Superior temporal gyrus (tissue), 1 donor: Measurements from ENCODE around the gene RAD50.
"Not testable (repeated sequence)": the region's sequence is repeated elsewhere in the genome, so short reads cannot be mapped to it uniquely, and the experiment has no call there.

ENCODE experiments used
- DNase-seq: peaks from one replicate; pipeline ENCODE4 v3.0.0-alpha.2; 2016; ENCODE audit errors: extremely low spot score

The RAD50 gene

DNA sequence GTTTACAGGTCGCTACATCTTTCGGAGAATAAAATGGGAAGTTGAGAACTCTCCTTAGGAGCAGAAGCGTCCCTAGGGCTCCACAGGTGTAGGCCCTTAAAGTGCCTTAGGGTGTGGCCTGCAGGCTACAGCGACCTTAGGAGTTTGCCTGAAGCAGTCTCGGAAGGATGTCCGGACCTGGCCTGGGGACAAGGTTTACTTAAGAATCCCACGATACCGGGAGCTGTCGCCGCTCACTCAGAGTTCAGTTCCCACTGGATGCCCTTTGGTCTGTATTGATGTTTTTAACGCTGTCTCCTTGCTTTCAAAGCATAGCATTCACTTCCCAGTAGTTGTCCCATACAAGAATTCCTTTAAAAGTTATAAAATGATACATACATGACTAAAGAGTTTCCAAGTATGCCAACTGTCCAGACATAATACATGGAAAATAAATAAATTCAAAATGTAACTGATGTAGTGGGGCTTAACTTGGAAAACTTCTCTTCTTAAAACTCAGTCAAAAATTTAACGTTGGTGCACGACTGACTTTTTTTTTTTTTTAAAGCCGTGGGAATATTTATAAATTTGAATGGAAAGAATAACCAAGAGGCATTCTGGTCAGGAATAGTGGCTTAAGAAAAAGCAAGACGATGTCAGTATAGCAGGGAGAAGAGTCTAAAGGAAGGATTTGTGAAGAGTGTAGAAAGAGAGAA, 848 bp downstream of the RAD50 start:
- DNase-seq, result no peak

DNA sequence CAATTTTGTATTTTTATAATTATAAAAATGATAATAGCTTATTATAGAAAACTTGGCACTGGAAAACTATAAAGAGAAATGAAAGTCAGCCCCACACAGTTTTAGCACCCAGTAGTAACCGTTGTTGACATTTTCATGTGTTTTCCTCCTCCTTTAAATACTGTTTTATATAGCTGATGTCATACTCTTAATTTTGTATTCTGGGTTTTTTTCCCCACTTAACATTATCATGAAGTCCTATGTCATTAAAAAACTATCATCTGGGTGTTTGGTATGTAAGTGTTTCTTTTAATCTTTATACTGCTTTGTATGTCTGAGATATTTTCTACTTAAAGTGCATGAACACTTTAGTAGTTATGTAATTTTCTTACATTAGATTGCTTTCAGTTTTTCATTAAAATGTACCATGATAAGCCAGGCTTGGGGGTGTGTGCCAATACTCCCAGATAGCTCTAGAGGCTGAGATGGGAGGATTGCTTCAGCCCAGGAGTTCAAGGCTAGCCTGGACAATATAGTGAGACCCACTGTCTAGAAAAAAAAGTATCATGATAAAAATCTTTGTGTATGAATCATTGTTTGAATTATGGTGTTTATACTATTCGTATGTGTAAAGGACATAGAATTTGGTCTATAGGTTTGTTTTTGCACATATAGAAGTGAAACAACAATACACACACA, 2.7 kb downstream of the RAD50 start:
- no peak for DNase-seq

DNA sequence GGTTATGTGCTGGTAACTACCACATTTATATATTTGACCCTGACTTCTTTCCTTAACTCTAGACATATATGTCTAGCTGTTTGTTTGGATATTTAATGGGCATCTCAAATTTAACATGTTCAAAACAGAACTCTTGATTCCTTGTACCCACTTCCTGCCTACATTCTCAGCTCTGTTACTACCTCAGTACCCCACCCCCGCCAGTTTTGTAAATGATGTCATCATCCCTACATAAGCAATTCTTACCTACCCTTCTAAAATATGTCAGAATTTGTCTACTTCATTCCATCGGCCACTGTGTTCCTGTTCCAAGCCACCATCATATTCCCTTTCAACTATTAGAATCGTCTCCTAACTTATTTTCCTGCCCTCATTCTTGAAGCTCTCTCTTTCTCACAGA, 4.8 kb downstream of the RAD50 start:
- DNase-seq, result no peak

DNA sequence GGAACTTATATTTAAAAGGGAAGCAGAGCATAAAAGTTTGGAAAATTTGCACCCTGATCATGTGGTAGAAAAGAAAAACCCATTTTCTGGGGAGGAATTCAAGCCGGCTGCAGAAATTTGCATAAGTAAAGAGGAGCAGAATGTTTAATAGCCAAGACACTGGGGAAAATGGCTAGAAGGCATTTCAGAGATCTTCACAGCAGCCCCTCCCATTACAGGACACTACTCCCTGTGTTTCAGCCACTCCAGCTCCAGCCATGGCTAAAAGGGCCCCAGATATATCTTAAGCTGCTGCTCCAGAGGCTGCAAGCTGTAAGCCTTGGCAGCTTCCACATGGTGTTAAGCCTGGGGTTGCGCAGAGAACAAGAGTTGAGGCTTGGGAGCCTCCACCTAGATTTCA, 7.8 kb downstream of the RAD50 start:
- not testable (repeated sequence) for DNase-seq

DNA sequence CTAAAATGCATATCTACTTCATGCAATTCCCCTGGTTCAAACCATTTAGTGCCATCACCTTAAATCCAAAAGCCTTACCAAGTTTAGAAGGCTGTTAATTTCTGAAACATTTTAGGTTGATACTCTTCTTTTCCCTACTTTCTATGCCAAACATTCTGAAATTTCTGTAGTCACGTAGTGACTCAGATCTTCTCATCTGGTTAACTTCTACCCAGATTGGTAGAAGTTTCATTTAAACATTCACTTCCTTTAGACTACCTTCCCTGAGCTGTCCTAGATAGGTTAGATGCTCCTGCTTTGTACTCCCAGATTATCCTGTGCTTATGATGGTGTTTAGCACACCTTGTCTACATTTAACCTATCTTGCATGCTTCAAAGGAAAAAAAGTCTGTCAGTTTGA, 9.9 kb downstream of the RAD50 start:
- DNase-seq, result no peak

DNA sequence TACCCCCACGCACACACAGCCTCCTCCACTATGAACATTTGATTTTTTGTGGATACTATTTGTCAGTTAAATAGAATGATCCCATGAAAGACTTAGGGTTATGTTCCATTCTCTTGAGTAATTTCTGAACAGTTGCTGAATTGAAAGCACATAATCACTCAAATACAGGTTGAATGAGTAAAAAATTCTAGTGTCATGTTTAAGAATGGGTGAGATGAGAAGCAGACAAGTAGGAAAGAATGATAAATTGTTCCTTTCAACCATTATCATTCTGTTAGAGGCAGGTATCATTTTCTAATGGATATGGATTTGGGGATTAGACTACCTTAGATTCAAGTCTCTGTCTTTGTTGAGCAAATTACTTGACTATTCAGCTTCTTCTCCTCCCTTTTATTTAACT, 19.3 kb downstream of the RAD50 start:
- DNase-seq, result no peak

DNA sequence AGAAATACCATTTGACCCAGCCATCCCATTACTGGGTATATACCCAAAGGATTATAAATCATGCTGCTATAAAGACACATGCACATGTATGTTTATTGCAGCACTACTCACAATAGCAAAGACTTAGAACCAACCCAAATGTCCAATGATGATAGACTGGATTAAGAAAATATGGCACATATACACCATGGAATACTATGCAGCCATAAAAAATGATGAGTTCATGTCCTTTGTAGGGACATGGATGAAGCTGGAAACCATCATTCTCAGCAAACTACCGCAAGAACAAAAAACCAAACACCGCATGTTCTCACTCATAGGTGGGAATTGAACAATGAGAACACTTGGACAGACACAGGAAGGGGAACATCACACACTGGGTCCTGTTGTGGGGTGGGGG, 27.8 kb downstream of the RAD50 start:
- DNase-seq, result not testable (repeated sequence)

DNA sequence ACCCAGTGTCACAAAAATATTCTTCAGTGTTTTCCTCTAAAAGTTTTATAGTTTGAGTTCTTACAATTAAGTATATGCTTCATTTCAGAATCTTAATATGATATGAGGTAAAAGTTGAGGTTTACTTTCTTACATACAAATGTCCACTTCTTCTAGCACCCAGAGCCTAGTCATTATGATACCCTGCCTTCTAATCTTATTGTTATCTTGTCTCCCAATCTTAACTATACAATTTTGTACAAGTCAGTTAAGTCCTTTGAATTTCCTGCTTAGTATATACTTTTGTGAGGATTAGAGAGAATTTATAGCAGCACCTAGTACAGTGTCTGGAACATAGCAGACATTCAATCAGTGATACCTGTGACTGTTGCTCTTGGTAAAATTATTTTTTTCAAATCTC, 29.3 kb downstream of the RAD50 start:
- DNase-seq, result no peak

DNA sequence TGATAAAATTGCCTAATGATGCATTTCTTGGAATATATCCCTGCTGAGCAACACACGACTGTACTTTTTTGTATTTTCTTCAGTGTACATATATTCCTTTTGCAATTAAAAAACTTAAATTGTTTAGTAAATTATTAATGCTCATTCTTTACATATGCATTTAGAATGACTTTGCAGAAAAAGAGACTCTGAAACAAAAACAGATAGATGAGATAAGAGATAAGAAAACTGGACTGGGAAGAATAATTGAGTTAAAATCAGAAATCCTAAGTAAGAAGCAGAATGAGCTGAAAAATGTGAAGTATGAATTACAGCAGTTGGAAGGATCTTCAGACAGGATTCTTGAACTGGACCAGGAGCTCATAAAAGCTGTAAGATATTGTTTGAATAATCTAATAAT, 32.7 kb downstream of the RAD50 start:
- no peak for DNase-seq

DNA sequence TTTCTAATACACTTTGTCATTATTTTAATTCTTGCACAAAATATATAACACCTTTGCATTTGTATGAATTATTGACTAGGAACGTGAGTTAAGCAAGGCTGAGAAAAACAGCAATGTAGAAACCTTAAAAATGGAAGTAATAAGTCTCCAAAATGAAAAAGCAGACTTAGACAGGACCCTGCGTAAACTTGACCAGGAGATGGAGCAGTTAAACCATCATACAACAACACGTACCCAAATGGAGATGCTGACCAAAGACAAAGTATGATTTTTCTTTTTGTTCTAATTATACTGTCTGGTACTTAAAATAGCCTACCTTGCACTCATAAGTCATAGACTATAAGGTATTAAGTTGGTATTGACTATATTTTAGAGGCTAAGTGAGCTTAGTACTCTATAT, 34.4 kb downstream of the RAD50 start:
- DNase-seq, result no peak

DNA sequence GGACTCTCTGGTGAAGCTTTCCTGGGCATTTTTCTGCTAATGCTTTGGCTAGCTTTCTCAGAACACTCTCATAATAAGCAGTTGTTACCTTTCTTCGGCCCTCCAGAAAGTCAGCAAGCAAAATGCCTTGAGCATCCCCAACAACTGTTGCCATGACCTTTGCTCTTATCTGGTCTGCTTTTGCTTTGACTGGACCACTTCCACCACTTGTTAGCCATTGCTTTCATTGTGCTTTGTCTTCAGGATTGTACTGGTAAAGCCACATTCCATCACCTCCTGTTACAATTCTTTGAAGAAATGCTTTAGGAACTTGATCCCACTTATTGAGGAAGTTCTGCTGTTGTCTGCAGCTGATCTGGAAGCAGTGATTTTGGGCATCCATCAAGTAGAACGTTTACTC, 35.7 kb downstream of the RAD50 start:
- no peak for DNase-seq

DNA sequence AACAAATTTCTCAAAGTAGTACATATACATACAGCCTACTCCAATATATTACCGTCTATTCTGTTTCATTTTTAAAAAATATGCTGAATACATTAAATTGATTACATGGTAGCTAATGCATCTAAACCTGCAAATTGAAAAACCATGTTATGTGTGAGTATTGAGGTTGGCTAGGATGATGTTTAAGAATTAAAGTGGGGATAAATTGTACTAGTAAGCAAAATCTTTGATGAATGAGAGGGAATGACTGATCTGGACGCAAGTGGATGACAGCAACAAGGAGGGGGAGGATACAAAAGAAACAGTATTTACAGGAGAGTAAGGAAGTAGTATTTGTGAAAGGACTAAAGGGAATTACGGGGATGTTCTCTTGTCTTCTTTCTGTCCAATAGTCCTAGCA, 37.4 kb downstream of the RAD50 start:
- DNase-seq, result no peak

DNA sequence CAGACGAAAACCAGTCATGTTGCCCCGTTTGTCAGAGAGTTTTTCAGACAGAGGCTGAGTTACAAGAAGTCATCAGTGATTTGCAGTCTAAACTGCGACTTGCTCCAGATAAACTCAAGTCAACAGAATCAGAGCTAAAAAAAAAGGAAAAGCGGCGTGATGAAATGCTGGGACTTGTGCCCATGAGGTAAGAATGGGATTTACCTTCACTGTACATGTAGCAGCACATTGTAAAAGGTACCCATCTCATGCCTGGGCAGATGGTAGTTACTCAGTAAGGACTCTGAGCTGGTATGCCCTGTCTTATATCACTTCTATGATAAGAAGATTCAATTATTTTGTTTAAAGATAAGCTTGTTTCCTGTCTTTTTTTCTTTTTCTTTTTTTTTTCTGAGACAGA, 38.8 kb downstream of the RAD50 start:
- DNase-seq, result no peak

DNA sequence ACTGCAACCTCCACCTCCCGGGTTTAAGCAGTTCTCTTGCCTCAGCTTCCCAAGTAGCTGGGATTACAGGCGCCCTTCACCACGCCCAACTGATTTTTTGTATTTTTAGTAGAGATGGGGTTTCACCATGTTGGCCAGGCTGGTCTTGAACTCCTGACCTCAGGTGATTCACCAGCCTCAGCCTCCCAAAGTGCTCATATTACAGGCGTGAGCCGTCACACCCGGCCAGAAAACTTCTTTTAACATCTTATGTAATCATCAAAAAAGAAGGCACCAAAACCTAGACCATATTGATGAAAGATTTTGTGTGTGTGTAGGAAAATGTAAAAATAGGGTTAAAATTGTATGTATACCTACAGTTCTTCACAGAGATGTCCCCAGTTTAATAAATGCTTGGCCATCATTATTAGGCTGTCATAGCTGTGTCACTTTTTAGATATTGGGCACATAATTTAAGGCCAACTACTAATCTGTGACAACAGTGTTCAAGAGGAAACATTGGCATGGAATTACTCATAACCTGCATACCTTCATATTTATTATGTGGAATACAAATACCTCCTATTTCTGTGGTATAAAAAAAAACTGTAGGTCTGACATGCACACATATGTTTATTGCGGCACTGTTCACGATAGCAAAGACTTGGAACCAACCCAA, 44.4 kb downstream of the RAD50 start:
- DNase-seq, result no peak

DNA sequence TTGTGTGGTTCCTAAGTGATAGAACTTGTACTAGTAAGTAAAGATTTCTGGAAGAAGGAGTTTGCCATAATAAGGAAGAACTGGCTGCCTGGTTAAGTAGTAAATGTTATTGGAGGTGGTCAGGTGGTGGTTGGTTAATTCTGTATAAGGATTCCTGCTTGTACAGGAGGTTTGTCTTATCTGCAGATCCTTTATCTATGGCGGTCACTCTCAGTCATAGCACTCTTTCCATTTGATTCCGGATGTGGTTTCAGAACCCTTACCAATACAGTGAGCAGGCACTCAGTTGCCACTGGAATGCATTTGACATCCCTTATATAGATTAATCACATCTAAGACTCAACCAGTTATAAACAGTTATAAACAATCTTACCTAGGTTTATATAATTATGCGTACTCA, 50.3 kb downstream of the RAD50 start:
- no peak for DNase-seq

DNA sequence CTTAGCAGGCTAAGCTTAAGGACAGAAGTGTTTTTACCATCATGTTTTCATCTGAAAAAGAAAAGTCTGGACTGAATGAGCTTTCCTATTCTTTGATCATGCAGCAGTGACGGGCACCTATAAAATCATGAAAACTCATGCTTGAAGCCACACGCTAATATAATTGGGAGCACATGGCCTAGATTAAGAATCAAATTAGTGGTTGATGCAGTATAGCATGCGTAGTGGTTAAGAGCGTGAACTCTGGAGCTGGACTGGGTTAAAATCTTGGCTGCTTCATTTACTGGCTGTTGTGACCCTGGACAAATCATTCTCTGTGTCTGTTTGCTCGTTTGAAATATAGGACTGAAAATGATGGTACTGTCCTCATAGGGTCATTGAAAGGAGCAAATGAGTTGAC, 51.3 kb downstream of the RAD50 start:
- DNase-seq, result no peak

DNA sequence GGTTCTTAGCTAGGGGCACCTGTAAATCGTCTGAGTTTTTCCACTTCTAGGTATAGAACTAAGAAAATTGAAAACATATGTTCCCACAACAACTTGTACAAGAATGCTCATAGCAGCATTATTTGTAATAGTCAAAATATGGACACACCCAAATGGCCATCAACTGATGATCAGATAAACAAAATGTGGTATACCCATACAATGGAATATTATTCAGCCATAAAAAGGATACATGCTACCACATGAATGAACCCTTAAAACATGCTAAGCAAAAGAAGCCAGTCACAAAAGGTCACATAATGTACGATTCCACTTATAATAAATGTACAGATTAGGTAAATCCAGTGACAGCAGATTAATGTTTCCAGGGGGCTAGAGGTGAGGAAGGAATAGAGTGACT, 55.2 kb downstream of the RAD50 start:
- no peak for DNase-seq

DNA sequence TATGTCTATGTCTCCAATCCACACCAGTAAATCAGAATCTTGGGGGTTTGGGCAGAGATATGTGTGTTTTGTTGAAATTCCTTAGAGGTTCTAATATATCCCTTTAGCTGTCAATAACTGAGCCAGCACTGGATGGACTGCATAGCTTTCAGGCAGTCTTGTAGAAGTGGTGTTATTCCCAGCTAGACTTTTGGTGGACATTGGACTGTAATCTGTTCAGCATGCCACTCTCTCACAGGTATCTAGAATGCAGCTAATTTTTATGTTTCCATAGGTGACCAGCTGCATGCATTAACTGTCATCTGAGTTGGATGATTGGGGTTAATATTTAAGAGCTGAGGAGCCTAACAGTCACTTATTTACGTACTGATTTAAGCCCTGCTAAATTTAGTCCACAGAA, 56.1 kb downstream of the RAD50 start:
- DNase-seq, result no peak

DNA sequence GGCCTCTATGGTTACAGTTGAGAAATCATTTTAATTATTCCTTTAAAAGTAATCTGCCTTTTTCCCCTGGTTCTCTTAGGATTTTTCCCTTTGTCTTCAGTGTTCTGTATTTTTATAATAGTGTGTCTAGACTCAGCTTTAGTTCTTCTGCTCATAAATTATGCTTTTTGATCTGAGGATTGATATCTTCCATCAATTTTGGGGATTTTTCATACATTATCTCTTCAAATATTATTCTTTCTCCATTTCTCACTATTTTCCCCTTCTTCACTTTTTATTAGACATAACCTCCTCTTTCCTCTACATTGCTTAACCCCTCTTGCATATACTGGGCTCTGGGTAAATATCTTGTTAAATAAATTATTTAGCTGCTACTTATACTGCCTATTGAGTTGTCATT, 64.9 kb downstream of the RAD50 start:
- DNase-seq, result no peak

DNA sequence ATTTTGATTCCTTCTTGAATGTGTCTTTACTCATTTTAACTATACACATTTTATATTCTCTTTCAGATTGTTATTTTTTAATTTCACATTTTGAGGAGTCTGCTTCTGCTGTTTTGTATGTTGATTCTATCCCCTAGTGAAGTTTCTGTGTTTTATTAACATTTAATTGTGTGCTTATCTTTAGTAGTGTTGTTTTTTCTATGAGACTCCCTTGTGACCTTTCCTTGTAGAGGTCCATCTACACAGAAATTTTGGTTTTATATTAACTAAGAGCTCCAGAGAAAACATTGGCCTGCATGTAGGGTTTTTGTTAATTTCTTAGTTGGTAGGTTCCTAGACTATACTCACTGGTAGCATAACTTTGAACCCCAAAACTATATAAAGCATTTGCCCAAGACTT, 65.8 kb downstream of the RAD50 start:
- DNase-seq, result no peak

DNA sequence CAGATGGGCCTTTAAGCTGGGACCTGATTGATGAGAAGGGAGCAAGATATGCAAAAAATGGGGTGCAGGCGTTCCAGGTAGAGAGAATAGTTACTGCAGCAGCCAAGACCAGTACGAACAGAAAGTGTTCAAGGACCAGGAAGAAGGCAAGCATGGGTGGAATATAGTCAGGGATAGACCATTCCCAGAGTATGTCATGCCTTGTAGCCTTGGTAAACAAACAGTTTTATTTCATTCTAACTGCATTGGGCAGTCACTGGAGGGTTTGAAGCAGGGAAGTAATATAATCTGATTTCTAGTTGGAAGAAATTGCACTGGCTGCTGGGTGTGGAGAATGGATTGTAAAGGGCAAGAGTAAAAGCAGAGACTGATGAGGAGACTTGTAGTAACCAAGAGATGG, 70.7 kb downstream of the RAD50 start:
- DNase-seq, result no peak

DNA sequence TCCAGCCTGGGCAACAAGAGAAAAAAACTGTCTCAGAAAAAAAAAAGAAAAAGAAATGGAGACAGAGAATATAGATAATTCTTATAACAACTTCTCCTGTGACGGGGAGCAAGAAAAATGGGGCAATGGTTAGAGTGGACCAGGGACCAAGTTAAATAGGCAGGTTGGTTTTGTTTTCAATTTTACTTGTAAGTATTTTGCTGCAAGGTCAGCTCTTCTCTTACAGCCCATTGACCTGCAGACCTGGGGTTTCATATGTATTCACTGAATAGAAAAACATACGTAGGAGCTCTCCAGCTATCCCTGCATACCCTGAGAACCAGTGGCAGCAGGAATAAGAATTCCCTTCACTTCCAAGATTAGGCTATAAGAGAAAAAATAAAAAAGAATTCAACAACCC, 72.0 kb downstream of the RAD50 start:
- DNase-seq, result no peak

DNA sequence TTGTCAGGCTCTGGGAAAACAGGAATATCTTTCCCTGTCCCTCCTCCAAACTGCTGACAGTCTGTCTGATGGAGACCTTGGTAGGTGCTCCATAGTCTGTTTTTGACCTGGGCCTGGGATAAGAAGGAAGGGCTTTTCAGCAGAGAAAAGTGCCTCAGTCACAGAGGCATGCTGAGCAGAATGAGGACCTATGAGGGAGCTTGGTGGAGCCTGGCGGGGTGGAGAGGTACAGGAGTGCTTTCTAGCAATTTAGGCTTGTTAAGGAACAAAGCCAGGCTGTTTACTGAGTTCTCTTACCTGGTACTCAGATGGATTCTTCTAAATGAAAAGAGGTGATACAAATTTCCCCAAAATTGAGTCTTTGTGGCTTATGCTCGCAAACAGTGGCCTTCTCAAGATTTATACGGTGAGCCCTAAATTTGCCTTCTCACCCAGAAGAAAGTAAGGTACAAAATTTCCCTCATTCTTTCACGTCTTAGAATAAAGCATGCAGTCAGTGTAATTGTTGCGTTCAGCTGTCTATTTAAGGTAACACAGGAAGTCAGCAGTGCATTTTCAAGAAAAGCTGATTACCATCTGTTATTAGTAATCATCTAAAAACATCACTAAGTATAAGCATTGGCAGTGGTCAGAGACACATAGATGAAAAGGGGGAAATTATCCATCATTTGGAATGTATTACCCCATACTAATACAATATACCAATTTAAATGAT, 72.6 kb downstream of the RAD50 start:
- DNase-seq, result no peak
